Measurements from ENCODE around the gene DNAL4. TPM values are rescaled to one million over a fixed set of nuclear protein-coding genes. Genes with fewer than 3 reads are reported as not detected.

DNAL4 gene
- total RNA-seq, 4 donors from 2014 or later: 9.3 to 15.2 (median 12.8) TPM

- H3K36me3 ChIP-seq: peaks cover 100% of the 10 kb centered on the region in 4 donors
- intact Hi-C loops (cut with DNase I): no loop called here
Observed at GRCh38 chr22:38741166-38741565, 52.8 kb downstream of the DNAL4 start.

GRCh38 chr22:38740754-38741153, 53.2 kb downstream of the DNAL4 start:
- H3K4me3 ChIP-seq: no peak overlapping the region
- peaks cover 100% of the 10 kb centered on the region in 4 donors for H3K36me3 ChIP-seq
- TF ChIP-seq EP300 (IDR thresholded peaks at IDR 0.05) (no peak), CTCF (IDR thresholded peaks at IDR 0.05) (no peak), POLR2A (IDR thresholded peaks at IDR 0.05; ENCODE audit: low read depth) (no peak), POLR2AphosphoS5 (IDR thresholded peaks at IDR 0.05) (no peak)
- H3K9me3 ChIP-seq: no peaks in the 10 kb centered on the region
- 100% methylated on average over 1 of the region's 8 CpGs for WGBS
- no peaks in the 10 kb centered on the region for H3K27me3 ChIP-seq
- DNase-seq (ENCODE audit: extremely low spot score): no peak
- intact Hi-C loops (cut with DNase I): no loop called here
- peak overlapping the region in 2 of 4 donors; percentile 5 to 27 for H3K27ac ChIP-seq (replicated peaks in 1 of 4)
- H3K4me1 ChIP-seq: peaks cover 0 to 7% (median 5%) of the 10 kb centered on the region in 4 donors

More at GRCh38 chr22:38741166-38741565, 52.8 kb downstream of the DNAL4 start:
- H3K9me3 ChIP-seq: no peaks in the 10 kb centered on the region
- no peak for TF ChIP-seq CTCF (IDR thresholded peaks at IDR 0.05)
- H3K27me3 ChIP-seq: no peaks in the 10 kb centered on the region
- no peak for DNase-seq (ENCODE audit: extremely low spot score)
- H3K4me1 ChIP-seq: peaks cover 0 to 2% (median 1%) of the 10 kb centered on the region in 4 donors
- peak overlapping the region in 1 of 4 donors; percentile 27 for H3K27ac ChIP-seq (replicated peaks in 1 of 4)
- no peak overlapping the region for H3K4me3 ChIP-seq
- 84% methylated on average over 4 of the region's 9 CpGs for WGBS

GRCh38 chr22:38740116-38740723, 53.7 kb downstream of the DNAL4 start:
- no peaks in the 10 kb centered on the region for H3K9me3 ChIP-seq
- H3K27ac ChIP-seq (replicated peaks in 1 of 4): peak overlapping the region in 1 of 4 donors; percentile 5
- WGBS: 89% methylated on average over 15 of the region's 15 CpGs
- TF ChIP-seq POLR2A (IDR thresholded peaks at IDR 0.05; ENCODE audit: low read depth) (no peak), EP300 (IDR thresholded peaks at IDR 0.05) (no peak), POLR2AphosphoS5 (IDR thresholded peaks at IDR 0.05) (no peak), CTCF (IDR thresholded peaks at IDR 0.05) (no peak)
- no peaks in the 10 kb centered on the region for H3K27me3 ChIP-seq
- no peak for DNase-seq (ENCODE audit: extremely low spot score)
- peaks cover 99 to 100% (median 100%) of the 10 kb centered on the region in 4 donors for H3K36me3 ChIP-seq
- peaks cover 0 to 12% (median 10%) of the 10 kb centered on the region in 4 donors for H3K4me1 ChIP-seq
- H3K4me3 ChIP-seq: no peak overlapping the region
- intact Hi-C loops (cut with DNase I): no loop called here

- TF ChIP-seq POLR2AphosphoS5 (IDR thresholded peaks at IDR 0.05) (peak in 1 of 2 donors; percentile 4), CTCF (IDR thresholded peaks at IDR 0.05) (no peak)
- Histone ChIP-seq H3K4me3 (no peak overlapping the region), H3K27ac (replicated peaks in 1 of 4) (peak overlapping the region in 1 of 4 donors; percentile 86), H3K9me3 (no peaks in the 10 kb centered on the region), H3K4me1 (peaks cover 4 to 19% (median 18%) of the 10 kb centered on the region in 4 donors), H3K27me3 (no peaks in the 10 kb centered on the region), H3K36me3 (peaks cover 96 to 100% (median 100%) of the 10 kb centered on the region in 4 donors)
- WGBS: 97% methylated on average over 12 of the region's 20 CpGs
- no peak for DNase-seq (ENCODE audit: extremely low spot score)
- intact Hi-C loops (cut with DNase I): no loop called here
Observed at GRCh38 chr22:38739300-38740055, 54.5 kb downstream of the DNAL4 start.

All from esophagus muscularis mucosa (tissue), 4 donors.